Neural crest cell (in vitro differentiated cells): ENCODE results near the gene NIM1K. TPM values are rescaled to one million over a fixed set of nuclear protein-coding genes. Genes with fewer than 3 reads are reported as not detected.

ENCODE experiments used
- DNase-seq: peaks from one replicate; pipeline ENCODE4 v3.0.0; 2021; ENCODE audit warnings: low read depth, mixed read lengths, low spot score
- H3K27ac Mint-ChIP-seq: one replicate; pipeline ENCODE4 v1.8.0; 2021; ENCODE audit warnings: mild to moderate bottlenecking, mixed read lengths; ENCODE audit not compliant: unreplicated experiment
- H3K27me3 Mint-ChIP-seq: 2 replicates; pipeline ENCODE4 v1.8.0; 2021; ENCODE audit warnings: low read depth, mild to moderate bottlenecking, mixed read lengths
- H3K36me3 Mint-ChIP-seq: 2 replicates; pipeline ENCODE4 v1.8.0; 2021; ENCODE audit warnings: low read depth, mild to moderate bottlenecking, mixed read lengths
- H3K4me1 Mint-ChIP-seq: 2 replicates; pipeline ENCODE4 v1.8.0; 2021; ENCODE audit warnings: mixed read lengths
- H3K4me3 Mint-ChIP-seq: one replicate; pipeline ENCODE4 v1.8.0; 2021; ENCODE audit warnings: mild to moderate bottlenecking, mixed read lengths
- H3K9me3 Mint-ChIP-seq: 2 replicates; pipeline ENCODE4 v1.8.0; 2021; ENCODE audit warnings: mixed read lengths
- total RNA-seq: library from RNA; stranded (reverse); gene quantifications from 2 replicates; pipeline ENCODE4 v1.2.1, GENCODE V29; 2021
- TF ChIP-seq, protein P1 (sequence below): fragments of 200-600 bp; sonication (generic); conservative IDR thresholded peaks from 2 replicates; pipeline ENCODE4 v1.5.0; 2021; ENCODE audit warnings: antibody characterized with exemption, mild to moderate bottlenecking

The NIM1K gene
- total RNA-seq, 1 donor from 2014 or later: 0.30 TPM

DNA sequence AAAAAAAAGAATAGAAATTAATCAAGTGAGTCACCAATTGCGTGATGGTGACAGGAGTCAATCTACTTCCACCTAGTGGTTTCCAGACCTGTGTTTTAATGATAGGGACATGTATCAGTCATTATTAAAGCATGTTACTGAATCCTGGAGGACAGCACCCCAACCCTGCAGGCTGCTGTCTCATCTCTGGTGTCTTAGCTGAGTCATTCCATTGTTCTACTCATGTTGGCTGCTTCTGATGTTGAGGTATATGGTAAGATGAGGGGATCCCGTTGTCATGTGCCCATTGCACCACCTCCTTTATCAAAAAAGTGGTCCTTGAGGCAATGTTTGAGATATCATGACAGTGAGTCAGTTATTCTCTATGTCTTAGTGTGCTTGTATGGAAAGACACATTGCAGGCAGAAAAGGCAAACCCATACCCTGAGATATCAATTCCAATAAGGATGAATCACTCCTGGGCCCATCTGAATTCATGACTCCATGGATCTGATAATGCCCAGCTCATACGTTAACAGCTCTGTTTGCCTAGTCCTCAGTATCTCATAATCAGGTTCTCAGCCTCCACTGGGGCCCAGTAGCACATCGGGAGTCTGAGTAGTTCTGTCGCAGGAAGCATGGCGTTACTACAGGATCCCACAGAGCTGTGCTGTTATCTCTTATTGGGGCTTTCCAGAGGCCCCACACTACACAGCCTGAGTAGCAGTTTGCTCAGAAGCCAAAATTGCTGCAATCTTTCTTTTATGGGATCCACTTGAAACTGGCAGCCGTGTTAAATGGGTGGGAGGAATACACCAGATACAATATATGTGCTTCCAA, 90.0 kb downstream of the NIM1K start:
- H3K9me3 Mint-ChIP-seq: no peaks in the 10 kb centered on the region
- no peak for DNase-seq
- H3K36me3 Mint-ChIP-seq: peaks cover 14% of the 10 kb centered on the region
- TF ChIP-seq, protein P1, sequence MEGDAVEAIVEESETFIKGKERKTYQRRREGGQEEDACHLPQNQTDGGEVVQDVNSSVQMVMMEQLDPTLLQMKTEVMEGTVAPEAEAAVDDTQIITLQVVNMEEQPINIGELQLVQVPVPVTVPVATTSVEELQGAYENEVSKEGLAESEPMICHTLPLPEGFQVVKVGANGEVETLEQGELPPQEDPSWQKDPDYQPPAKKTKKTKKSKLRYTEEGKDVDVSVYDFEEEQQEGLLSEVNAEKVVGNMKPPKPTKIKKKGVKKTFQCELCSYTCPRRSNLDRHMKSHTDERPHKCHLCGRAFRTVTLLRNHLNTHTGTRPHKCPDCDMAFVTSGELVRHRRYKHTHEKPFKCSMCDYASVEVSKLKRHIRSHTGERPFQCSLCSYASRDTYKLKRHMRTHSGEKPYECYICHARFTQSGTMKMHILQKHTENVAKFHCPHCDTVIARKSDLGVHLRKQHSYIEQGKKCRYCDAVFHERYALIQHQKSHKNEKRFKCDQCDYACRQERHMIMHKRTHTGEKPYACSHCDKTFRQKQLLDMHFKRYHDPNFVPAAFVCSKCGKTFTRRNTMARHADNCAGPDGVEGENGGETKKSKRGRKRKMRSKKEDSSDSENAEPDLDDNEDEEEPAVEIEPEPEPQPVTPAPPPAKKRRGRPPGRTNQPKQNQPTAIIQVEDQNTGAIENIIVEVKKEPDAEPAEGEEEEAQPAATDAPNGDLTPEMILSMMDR: no peak
- peak overlapping the region; percentile 29 for H3K4me3 Mint-ChIP-seq
- peaks cover 2% of the 10 kb centered on the region for H3K27me3 Mint-ChIP-seq
- H3K27ac Mint-ChIP-seq: no peak overlapping the region
- peaks cover 4% of the 10 kb centered on the region for H3K4me1 Mint-ChIP-seq

DNA sequence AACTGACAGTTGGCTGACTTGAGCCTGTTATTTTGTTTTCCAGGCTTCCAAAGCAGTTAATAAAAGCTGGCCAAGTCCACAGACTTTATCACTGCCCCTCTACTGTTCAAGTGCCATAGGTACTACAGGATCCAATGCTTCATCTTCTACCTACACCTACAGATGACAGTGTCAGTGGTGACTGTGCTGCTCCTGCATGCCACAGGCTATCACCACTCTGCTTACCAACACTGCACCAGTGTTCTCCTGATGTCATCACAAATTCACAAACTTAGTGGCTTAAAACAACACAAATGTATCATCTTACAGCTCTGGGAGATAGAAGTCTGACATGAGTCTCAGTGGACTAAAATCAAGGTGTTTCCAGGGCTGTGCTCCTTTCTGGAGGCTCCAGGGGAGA, 94.6 kb downstream of the NIM1K start:
- Mint-ChIP-seq H3K27ac (no peak overlapping the region), H3K27me3 (peaks cover 2% of the 10 kb centered on the region), H3K36me3 (peaks cover 35% of the 10 kb centered on the region), H3K4me3 (peak overlapping the region; percentile 53), H3K4me1 (peaks cover 13% of the 10 kb centered on the region), H3K9me3 (no peaks in the 10 kb centered on the region)
- DNase-seq: no peak
- TF ChIP-seq, protein P1: no peak

DNA sequence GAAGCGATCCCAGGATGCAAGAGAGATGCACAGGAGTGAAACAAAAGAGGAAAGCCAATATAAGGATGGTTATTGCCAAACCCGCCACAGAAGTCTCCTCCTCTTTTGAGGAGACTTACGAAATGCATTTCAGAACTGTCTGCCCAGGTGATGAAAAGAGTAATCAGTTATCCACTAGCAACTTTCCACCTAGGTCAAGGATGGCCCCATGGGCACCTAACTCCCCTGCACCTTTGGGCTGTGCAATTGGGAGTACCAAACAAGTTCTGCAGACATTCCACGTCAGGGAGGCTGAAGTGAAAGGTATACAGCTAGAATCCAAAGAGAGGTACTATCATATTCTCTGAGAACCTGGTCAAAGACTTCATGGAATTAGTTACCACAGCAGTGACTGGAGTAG, 95.5 kb downstream of the NIM1K start:
- H3K27me3 Mint-ChIP-seq: peaks cover 2% of the 10 kb centered on the region

DNA sequence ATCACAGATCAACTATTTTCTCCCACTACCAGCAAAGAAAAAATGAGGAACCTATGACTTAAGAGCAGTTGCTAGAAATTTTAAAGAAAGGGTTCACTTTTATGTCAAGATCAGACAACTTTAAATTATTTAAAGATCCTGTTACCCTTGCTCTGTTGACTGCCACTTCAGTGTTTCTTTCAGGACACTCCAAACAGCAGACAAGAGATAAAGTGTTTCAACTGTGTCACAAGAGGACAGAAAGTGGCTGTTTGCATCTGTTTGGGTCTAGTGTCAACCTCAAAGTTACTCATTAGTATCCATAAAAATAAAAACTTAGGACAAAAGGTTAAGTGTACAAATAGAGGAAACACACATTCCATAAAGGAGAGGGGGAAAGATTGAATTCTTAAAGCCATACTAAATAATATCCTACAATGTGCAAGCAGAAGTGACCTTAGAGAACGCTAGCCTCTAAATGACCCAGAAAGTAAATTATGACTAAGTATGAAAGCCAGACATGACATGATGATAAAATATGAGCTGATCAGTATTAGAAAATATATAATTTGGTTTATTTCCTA, 96.3 kb downstream of the NIM1K start:
- Mint-ChIP-seq H3K27me3 (peaks cover 2% of the 10 kb centered on the region), H3K27ac (no peak overlapping the region), H3K4me1 (peaks cover 15% of the 10 kb centered on the region), H3K4me3 (no peak overlapping the region), H3K9me3 (no peaks in the 10 kb centered on the region), H3K36me3 (peaks cover 36% of the 10 kb centered on the region)
- TF ChIP-seq, protein P1: no peak
- DNase-seq: no peak

More for the DNA sequence above, 95.5 kb downstream of the NIM1K start:
- TF ChIP-seq, protein P1: no peak
- Mint-ChIP-seq H3K4me1 (peaks cover 15% of the 10 kb centered on the region), H3K36me3 (peaks cover 36% of the 10 kb centered on the region), H3K27ac (no peak overlapping the region), H3K9me3 (no peaks in the 10 kb centered on the region), H3K4me3 (no peak overlapping the region)
- no peak for DNase-seq

DNA sequence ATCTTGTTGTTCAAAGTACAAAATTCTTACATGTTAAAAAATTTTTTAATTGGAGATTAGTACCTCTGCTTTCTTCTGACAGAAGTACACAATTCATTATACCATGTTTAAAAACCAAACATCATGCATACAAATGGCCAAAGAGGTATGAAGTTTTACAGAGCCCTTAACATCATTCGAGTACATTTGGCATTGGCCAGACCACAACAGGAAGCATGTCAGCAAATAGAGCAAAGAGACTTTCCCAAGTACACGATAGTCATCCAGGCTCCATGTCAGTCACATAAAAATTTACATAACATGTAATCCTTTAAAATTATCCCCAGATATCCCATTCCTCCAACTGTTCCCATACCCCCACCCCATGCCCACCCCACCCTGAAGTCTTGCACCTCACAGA, 98.7 kb downstream of the NIM1K start:
- Mint-ChIP-seq H3K4me3 (no peak overlapping the region), H3K9me3 (no peaks in the 10 kb centered on the region), H3K27ac (no peak overlapping the region), H3K27me3 (no peaks in the 10 kb centered on the region), H3K4me1 (peaks cover 17% of the 10 kb centered on the region), H3K36me3 (peaks cover 44% of the 10 kb centered on the region)
- DNase-seq: no peak
- TF ChIP-seq, protein P1: no peak
